HepG2 (cell line): ENCODE results near the gene LRP1-AS. TPM values are rescaled to one million over a fixed set of nuclear protein-coding genes. Genes with fewer than 3 reads are reported as not detected.

ENCODE experiments used
- ATAC-seq: fragments of 200-7000 bp; cut with Tn5 transposase; 3 replicates; pipeline ENCODE4 v1.9.1; 2020; ENCODE audit warnings: mild to moderate bottlenecking, moderate library complexity
- BruUV-seq: library from RNA; stranded (reverse); fragments of 400-500 nt; replicated peaks from 2 replicates; lab custom pipeline; 2021; lab: Mats Ljungman, UMichigan
- CTCF ChIA-PET: fragments of 300-600 bp; formaldehyde crosslinking; extraction: SDS; loops from one replicate; lab custom pipeline; 2021; ENCODE audit warnings: low total read pairs, inconsistent platforms, low intra/inter-chr PET ratio; lab: Yijun Ruan, JAX
- POLR2A ChIA-PET: fragments of 350-600 bp; sonication (Branson Sonifier 250); formaldehyde crosslinking; loops from one replicate; lab custom pipeline; 2020; ENCODE audit warnings: antibody characterized with exemption, inconsistent platforms; lab: Yijun Ruan, JAX
- DNase-seq: peaks from one replicate; pipeline ENCODE4 v3.0.0-alpha.2; 2015; ENCODE audit warnings: low spot score
- FAIRE-seq: peaks from 3 replicates; lab custom pipeline; 2011; peaks lifted over from hg19 to GRCh38; lab: Jason Lieb, UNC
- H2AFZ ChIP-seq: one replicate; pipeline ENCODE4 v1.6.1; 2011; ENCODE audit warnings: low read length, inconsistent platforms
- H3K27ac ChIP-seq: fragments of 300-600 bp; 3 replicates; pipeline ENCODE4 v1.8.0; 2011; ENCODE audit warnings: mixed run types, mild to moderate bottlenecking, mixed read lengths, low read length, inconsistent platforms; ENCODE audit not compliant: insufficient read depth; ENCODE audit errors: extremely low read length
- H3K27me3 ChIP-seq, 2 experiments: fragments of 200-600 bp in 1 of 2; 2 replicates in 1 of 2; 3 replicates in 1 of 2; pipeline versions ENCODE4 v1.6.0 to v1.8.0; 2011; ENCODE audit warnings: low read length in 2 of 2, mild to moderate bottlenecking in 2 of 2, moderate library complexity in 2 of 2, inconsistent platforms in 1 of 2; ENCODE audit not compliant: insufficient read depth in 2 of 2, control insufficient read depth in 1 of 2
- H3K36me3 ChIP-seq, 2 experiments: fragments of 200-600 bp in 1 of 2; replicated peaks in 1 of 2; 2 replicates in 1 of 2; 3 replicates in 1 of 2; pipeline versions ENCODE4 v1.5.1 to v1.8.0; 2011; ENCODE audit warnings: low read length in 2 of 2, inconsistent platforms in 1 of 2; ENCODE audit not compliant: insufficient read depth in 2 of 2, control insufficient read depth in 1 of 2
- H3K4me1 ChIP-seq: 2 replicates; pipeline ENCODE4 v1.5.1; 2012; ENCODE audit warnings: low read length, inconsistent platforms; ENCODE audit not compliant: insufficient read depth
- H3K4me2 ChIP-seq: 2 replicates; pipeline ENCODE4 v1.6.0; 2011; ENCODE audit warnings: low read depth, low read length, inconsistent platforms
- H3K4me3 ChIP-seq, 3 experiments: fragments of 200-600 bp in 1 of 3; sonication (generic), shearing (Covaris generic) in 1 of 3; replicated peaks in 1 of 3; 2 replicates each; pipeline ENCODE4 v1.5.1; 2011 to 2016; ENCODE audit warnings: low read length in 3 of 3, inconsistent platforms in 2 of 3, low read depth in 2 of 3, mild to moderate bottlenecking in 2 of 3, control low read depth in 1 of 3, mixed read lengths in 1 of 3; ENCODE audit not compliant: insufficient read depth in 1 of 3
- H3K79me2 ChIP-seq: one replicate; pipeline ENCODE4 v1.6.1; 2011; ENCODE audit warnings: low read length, inconsistent platforms; ENCODE audit not compliant: insufficient read depth
- H3K9ac ChIP-seq: 2 replicates; pipeline ENCODE4 v1.6.0; 2011; ENCODE audit warnings: mild to moderate bottlenecking, low read depth, low read length, inconsistent platforms; ENCODE audit not compliant: insufficient read depth
- H3K9me3 ChIP-seq: 2 replicates; pipeline ENCODE4 v1.5.1; 2012; ENCODE audit warnings: mild to moderate bottlenecking, low read length
- H4K20me1 ChIP-seq: 2 replicates; pipeline ENCODE4 v1.6.0; 2011; ENCODE audit warnings: inconsistent platforms, mild to moderate bottlenecking, low read length, moderate library complexity; ENCODE audit not compliant: insufficient read depth
- AGO2 ChIP-seq: fragments of 200-400 bp; formaldehyde crosslinking; optimal IDR thresholded peaks from 2 replicates; pipeline ENCODE3; 2017; ENCODE audit warnings: mild to moderate bottlenecking, low read depth, low read length, moderate library complexity
- ARNT ChIP-seq: fragments of 450-650 bp; IDR thresholded peaks from 2 replicates; pipeline ENCODE4 v1.6.1; 2017
- ATF7 ChIP-seq, 2 experiments: fragments of 450-650 bp in 1 of 2; sonication (generic) in 1 of 2; formaldehyde crosslinking in 1 of 2; IDR thresholded peaks; 2 replicates each; pipeline versions ENCODE4 v1.4.0 to v1.6.1; 2016 to 2020; ENCODE audit warnings: antibody characterized with exemption in 1 of 2, mild to moderate bottlenecking in 1 of 2, missing genetic modification reagents in 1 of 2
- DNMT3B ChIP-seq: conservative IDR thresholded peaks from 2 replicates; pipeline ENCODE4 v1.6.1; 2016; ENCODE audit warnings: missing biosample characterization, control low read depth
- KDM4B ChIP-seq: sonication (generic); formaldehyde crosslinking; IDR thresholded peaks from 2 replicates; pipeline ENCODE4 v1.4.0; 2020; ENCODE audit warnings: missing genetic modification reagents
- MAZ ChIP-seq, 2 experiments: sonication (generic) in 1 of 2; formaldehyde crosslinking in 1 of 2; IDR thresholded peaks; 2 replicates each; pipeline versions ENCODE4 v1.5.0 to v1.6.1; 2012 to 2020; ENCODE audit warnings: low read depth in 2 of 2, mild to moderate bottlenecking in 2 of 2, borderline replicate concordance in 1 of 2, improper control_type of control experiment in 1 of 2, low read length in 1 of 2, missing genetic modification reagents in 1 of 2, moderate library complexity in 1 of 2
- NFYC ChIP-seq: IDR thresholded peaks from 2 replicates; pipeline ENCODE4 v1.6.1; 2016; ENCODE audit warnings: missing genetic modification reagents, missing compliant biosample characterization
- SNRNP70 ChIP-seq: fragments of 200-400 bp; formaldehyde crosslinking; IDR thresholded peaks from 2 replicates; pipeline ENCODE4 v1.6.1; 2017; ENCODE audit warnings: mild to moderate bottlenecking, low read depth, low read length, moderate library complexity
- STAT6 ChIP-seq: sonication (generic); formaldehyde crosslinking; IDR thresholded peaks from 2 replicates; pipeline ENCODE4 v1.4.0; 2020; ENCODE audit warnings: missing genetic modification reagents, mild to moderate bottlenecking, borderline replicate concordance
- TAF15 ChIP-seq: fragments of 200-400 bp; formaldehyde crosslinking; IDR thresholded peaks from one replicate; pipeline ENCODE4 v1.6.1; 2018; ENCODE audit warnings: mild to moderate bottlenecking, low read depth, low read length; ENCODE audit not compliant: poor library complexity, severe bottlenecking
- ZBTB34 ChIP-seq: sonication (generic); formaldehyde crosslinking; IDR thresholded peaks from 2 replicates; pipeline ENCODE4 v1.8.0; 2022; ENCODE audit warnings: mild to moderate bottlenecking, missing genetic modification reagents
- ZFY ChIP-seq: sonication (generic); formaldehyde crosslinking; IDR thresholded peaks from 2 replicates; pipeline ENCODE4 v1.4.0; 2020; ENCODE audit warnings: missing genetic modification reagents
- ZHX1 ChIP-seq: sonication (generic); formaldehyde crosslinking; IDR thresholded peaks from 2 replicates; pipeline ENCODE4 v1.8.1; 2022; ENCODE audit warnings: low read depth, mild to moderate bottlenecking, missing genetic modification reagents
- ZNF430 ChIP-seq: sonication (generic); formaldehyde crosslinking; IDR thresholded peaks from 2 replicates; pipeline ENCODE4 v1.9.0; 2021; ENCODE audit warnings: mild to moderate bottlenecking, missing genetic modification reagents
- ZNF562 ChIP-seq: sonication (generic); formaldehyde crosslinking; IDR thresholded peaks from 2 replicates; pipeline ENCODE4 v1.8.0; 2022; ENCODE audit warnings: missing genetic modification reagents, borderline replicate concordance
- ZNF564 ChIP-seq: sonication (generic); formaldehyde crosslinking; IDR thresholded peaks from 2 replicates; pipeline ENCODE4 v1.8.1; 2023; ENCODE audit warnings: mild to moderate bottlenecking, missing genetic modification reagents
- ZNF670 ChIP-seq: sonication (generic); formaldehyde crosslinking; IDR thresholded peaks from 2 replicates; pipeline ENCODE4 v1.8.0; 2022; ENCODE audit warnings: mild to moderate bottlenecking, missing genetic modification reagents, borderline replicate concordance
- WGBS: methylation state at CpG from one replicate; pipeline ENCODE4 v1.1.6; 2017; ENCODE audit warnings: low lambda C conversion rate; 5-methylcytosine and 5-hydroxymethylcytosine counted together
- in situ Hi-C: cut with HindIII; loops from 2 replicates; pipeline ENCODE4 v1.10.0; 2017; ENCODE audit warnings: low pct_unique_long_range_greater_than_20kb; ENCODE audit not compliant: extremely low pct_ligation_motif_present
- intact Hi-C: fragments of 100-400 bp; cut with micrococcal nuclease; formaldehyde crosslinking; loops from one replicate; pipeline ENCODE4 v1.10.0; 2022; ENCODE audit not compliant: unreplicated experiment
- polyA plus RNA-seq, 8 experiments: library from polyadenylated mRNA; depleted of rRNA in 3 of 8; stranded (reverse) in 7 of 8; unstranded in 1 of 8; fragments of >200 nt; fragmentation: Illumina TruSeq in 4 of 8; extraction: Trizol in 4 of 8; gene quantifications; 2 replicates each; pipeline versions ENCODE4 v1.2.1 to v1.2.3, GENCODE V29; 2011 to 2016; ENCODE audit warnings: low read depth in 4 of 8, missing spikeins in 1 of 8, mixed read lengths in 1 of 8; ENCODE audit not compliant: insufficient read depth in 1 of 8
- total RNA-seq, 5 experiments: library from RNA; depleted of rRNA; stranded (reverse); fragments of >200 nt; fragmentation: Illumina TruSeq; extraction: Trizol; gene quantifications; 2 replicates each; pipeline ENCODE4 v1.2.3, GENCODE V29; 2016; ENCODE audit warnings: low read depth in 1 of 5
- TF ChIP-seq, protein P1 (sequence below): IDR thresholded peaks from 2 replicates; pipeline ENCODE4 v1.6.1; 2016

Gene LRP1-AS
- total and polyA plus RNA-seq, 2 of the 13 experiments (the other 11 are each of a cell fraction or from before 2014, with no cell fraction given), result 0.20 TPM; not detected in 1

GRCh38 chr12:57191410-57191809, 44.0 kb upstream of the LRP1-AS start:
- FAIRE-seq (no peak), ATAC-seq (no peak), DNase-seq (no peak)
- H3K4me1 ChIP-seq, result no peaks in the 10 kb centered on the region
- H3K79me2 ChIP-seq, result no peaks in the 10 kb centered on the region
- no peaks in the 10 kb centered on the region for H4K20me1 ChIP-seq
- no peak overlapping the region for H3K4me2 ChIP-seq
- ChIA-PET CTCF (no interaction called here), POLR2A (interaction anchor here (1.1 kb wide), 1 partner anchor 64 kb away, joined by 3 read pairs; no protein-coding TSS in a partner anchor)
- no peak overlapping the region for H3K4me3 ChIP-seq
- H2AFZ ChIP-seq, result no peak overlapping the region
- H3K9me3 ChIP-seq, result no peaks in the 10 kb centered on the region
- 89% methylated on average over 4 of the region's 11 CpGs for WGBS
- no TSS peak for BruUV-seq
- peaks cover 78 to 98% of the 10 kb centered on the region in 2 experiments for H3K36me3 ChIP-seq
- intact Hi-C loops, result no loop called here
- no peak overlapping the region for H3K9ac ChIP-seq
- in situ Hi-C loops, result no loop called here
- H3K27me3 ChIP-seq, result no peaks in the 10 kb centered on the region; a peak in 1 of 5 replicates
- no peak overlapping the region for H3K27ac ChIP-seq
- TF ChIP-seq DNMT3B (CRISPR knock-in tag) (no peak), NFYC (no peak), MAZ (IDR thresholded peaks at IDR 0.05; ENCODE audit: borderline replicate concordance, low read depth, low read length) (no peak), MAZ (CRISPR knock-in tag; IDR thresholded peaks at IDR 0.05; ENCODE audit: low read depth) (no peak), ZNF430 (no peak), ARNT (no peak), ZNF562 (CRISPR knock-in tag) (no peak), ZHX1 (CRISPR knock-in tag) (no peak), ZFY (CRISPR knock-in tag) (no peak), ATF7 (IDR thresholded peaks at IDR 0.05) (no peak), ATF7 (CRISPR knock-in tag; IDR thresholded peaks at IDR 0.05) (no peak), STAT6 (no peak), ZBTB34 (CRISPR knock-in tag) (no peak), ZNF670 (CRISPR knock-in tag) (no peak), AGO2 (peak; percentile 40), SNRNP70 (no peak), ZNF564 (no peak), KDM4B (CRISPR knock-in tag) (no peak), TAF15 (no peak)
- TF ChIP-seq, protein P1, sequence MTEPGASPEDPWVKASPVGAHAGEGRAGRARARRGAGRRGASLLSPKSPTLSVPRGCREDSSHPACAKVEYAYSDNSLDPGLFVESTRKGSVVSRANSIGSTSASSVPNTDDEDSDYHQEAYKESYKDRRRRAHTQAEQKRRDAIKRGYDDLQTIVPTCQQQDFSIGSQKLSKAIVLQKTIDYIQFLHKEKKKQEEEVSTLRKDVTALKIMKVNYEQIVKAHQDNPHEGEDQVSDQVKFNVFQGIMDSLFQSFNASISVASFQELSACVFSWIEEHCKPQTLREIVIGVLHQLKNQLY (CRISPR knock-in tag), result no peak
